ENCODE results near the gene NKD1. TPM values are rescaled to one million over a fixed set of nuclear protein-coding genes. Genes with fewer than 3 reads are reported as not detected.

NKD1 gene
- total and polyA plus RNA-seq, 7 donors = under 0.01 to 18.0 (median 6.7) TPM

- H3K4me3 ChIP-seq = no peak overlapping the region
- TF ChIP-seq POLR2AphosphoS5 (IDR thresholded peaks at IDR 0.05) = peak in 1 of 4 donors; percentile 43
- no peak for TF ChIP-seq EP300 (IDR thresholded peaks at IDR 0.05)
- no peak for TF ChIP-seq CTCF (IDR thresholded peaks at IDR 0.05)
- WGBS, 2 donors = 56 to 67% methylated on average over 15 of the region's 15 CpGs
- DNase-seq = peak; percentile 91
- peak overlapping the region; percentile 48 to 77 (median 64) for H3K27ac ChIP-seq
- H3K4me1 ChIP-seq = peaks cover 0 to 36% (median 29%) of the 10 kb centered on the region in 4 donors
- no peaks in the 10 kb centered on the region for H3K36me3 ChIP-seq
- intact Hi-C loops (cut with DNase I) = loop anchor here (5.0 to 10.0 kb wide), 2 partner anchors 46 to 108 kb away; partner anchors contain the start of gene CYLD
- H3K9me3 ChIP-seq = no peaks in the 10 kb centered on the region
- H3K27me3 ChIP-seq = peaks cover 0 to 4% (median 0%) of the 10 kb centered on the region in 3 donors
These were observed 148.6 kb downstream of the NKD1 start for GRCh38 chr16:50696575-50697420.

GRCh38 chr16:50697421-50697715 lies 149.2 kb downstream of the NKD1 start:
- H3K9me3 ChIP-seq = no peaks in the 10 kb centered on the region
- no peaks in the 10 kb centered on the region for H3K36me3 ChIP-seq
- intact Hi-C loops (cut with DNase I) = loop anchor here (5.0 to 10.0 kb wide), 2 partner anchors 45 to 107 kb away; partner anchors contain the start of gene CYLD
- peaks cover 0 to 36% (median 29%) of the 10 kb centered on the region in 4 donors for H3K4me1 ChIP-seq
- peak overlapping the region in 2 of 4 donors; percentile 37 to 39 for H3K4me3 ChIP-seq
- peak overlapping the region; percentile 48 to 77 (median 64) for H3K27ac ChIP-seq
- H3K27me3 ChIP-seq = peaks cover 0 to 4% (median 0%) of the 10 kb centered on the region in 3 donors
- TF ChIP-seq EP300 (IDR thresholded peaks at IDR 0.05) = no peak
- TF ChIP-seq POLR2A (IDR thresholded peaks at IDR 0.05) = no peak
- no peak for TF ChIP-seq POLR2AphosphoS5 (IDR thresholded peaks at IDR 0.05)
- no peak for TF ChIP-seq CTCF (IDR thresholded peaks at IDR 0.05)
- DNase-seq = no peak
- 95 to 97% methylated on average over 5 of the region's 5 CpGs for WGBS, 2 donors

- DNase-seq = no peak
- Histone ChIP-seq H3K4me1 (peaks cover 0 to 34% (median 29%) of the 10 kb centered on the region in 4 donors), H3K9me3 (no peaks in the 10 kb centered on the region), H3K27ac (peak overlapping the region; percentile 48 to 77 (median 64)), H3K27me3 (peaks cover 0 to 4% (median 0%) of the 10 kb centered on the region in 3 donors), H3K4me3 (peak overlapping the region; percentile 15 to 45 (median 38)), H3K36me3 (no peaks in the 10 kb centered on the region)
- TF ChIP-seq CTCF (IDR thresholded peaks at IDR 0.05) (no peak), POLR2AphosphoS5 (IDR thresholded peaks at IDR 0.05) (peak in 2 of 4 donors; percentile 17 to 44), POLR2A (IDR thresholded peaks at IDR 0.05) (no peak), EP300 (IDR thresholded peaks at IDR 0.05) (no peak)
- intact Hi-C loops (cut with DNase I) = loop anchor here (5.0 to 10.0 kb wide), 2 partner anchors 44 to 107 kb away; partner anchors contain the start of gene CYLD
- 54% methylated on average over 19 of the region's 19 CpGs for WGBS, 2 donors
These were observed 149.9 kb downstream of the NKD1 start for GRCh38 chr16:50697881-50698767.

Other genes with a start within 250 kb of the NKD1 start
- gene BRD7, start 179.4 kb upstream of the NKD1 start, total RNA-seq = 10 to 100 TPM; 52.0 to 56.4 (median 53.7) TPM
- 10 to 100 TPM; 34.2 to 38.6 (median 38.6) TPM for gene BRD7, start 179.4 kb upstream of the NKD1 start, polyA plus RNA-seq
- 1 to 10 TPM; 1.5 to 1.9 (median 1.8) TPM for gene SNX20, start 132.9 kb downstream of the NKD1 start, total RNA-seq
- 1 to 10 TPM in 1 of 3 donors, under 1 TPM in 2; 0.60 to 9.3 (median 0.92) TPM for gene SNX20, start 132.9 kb downstream of the NKD1 start, polyA plus RNA-seq
- 1 to 10 TPM; 2.5 to 3.0 (median 2.7) TPM for gene NOD2, start 145.2 kb downstream of the NKD1 start, total RNA-seq
- under 1 TPM; 0.23 to 0.76 (median 0.60) TPM for gene NOD2, start 145.2 kb downstream of the NKD1 start, polyA plus RNA-seq
- gene CYLD, start 193.7 kb downstream of the NKD1 start, total RNA-seq = 10 to 100 TPM; 29.6 to 45.3 (median 38.5) TPM
- gene CYLD, start 193.7 kb downstream of the NKD1 start, polyA plus RNA-seq = 10 to 100 TPM in 1 of 3 donors, 1 to 10 TPM in 2; 7.9 to 17.6 (median 8.4) TPM

Data from sigmoid colon (tissue), 7 donors.